Measurements from ENCODE around the gene SCN5A.

- TF ChIP-seq CTCF (IDR thresholded peaks at IDR 0.05; ENCODE audit: low read depth, low read length) (no peak), EZH2phosphoT487 (IDR thresholded peaks at IDR 0.05; ENCODE audit: low read depth) (no peak)
Observed at GRCh38 chr3:38611866-38612265, 37.6 kb downstream of the SCN5A start.

Data from OCI-LY3 (cell line).